GM23338 (cell line): ENCODE results near the gene CLCNKA. TPM values are rescaled to one million over a fixed set of nuclear protein-coding genes. Genes with fewer than 3 reads are reported as not detected.

Source experiments
- ATAC-seq: fragments of 200-7000 bp; cut with Tn5 transposase; 3 replicates; pipeline ENCODE4 v1.9.1; 2020
- DNase-seq: peaks from one replicate; pipeline ENCODE4 v3.0.0-alpha.2; 2015; ENCODE audit warnings: low spot score
- H2AFZ ChIP-seq: fragments of 200-600 bp; sonication (generic); 2 replicates; pipeline ENCODE4 v1.8.0; 2016; ENCODE audit warnings: antibody characterized with exemption, mild to moderate bottlenecking, moderate library complexity
- H3F3A ChIP-seq: fragments of 200-600 bp; sonication (generic); replicated peaks from 2 replicates; pipeline ENCODE4 v1.8.0; 2017; ENCODE audit warnings: antibody characterized with exemption, mixed run types, low read depth
- H3K27ac ChIP-seq: fragments of 200-600 bp; sonication (generic); 2 replicates; pipeline ENCODE4 v1.6.1; 2016; ENCODE audit warnings: low read depth
- H3K27me3 ChIP-seq: fragments of 200-600 bp; sonication (generic); 2 replicates; pipeline ENCODE4 v1.8.0; 2016; ENCODE audit warnings: mild to moderate bottlenecking, mixed run types, moderate library complexity; ENCODE audit not compliant: insufficient read depth
- H3K36me3 ChIP-seq: fragments of 200-600 bp; sonication (generic); 2 replicates; pipeline ENCODE4 v1.8.0; 2016; ENCODE audit warnings: mild to moderate bottlenecking; ENCODE audit not compliant: insufficient read depth
- H3K4me1 ChIP-seq: fragments of 200-600 bp; sonication (generic); 2 replicates; pipeline ENCODE4 v1.8.0; 2016; ENCODE audit warnings: mild to moderate bottlenecking, moderate library complexity; ENCODE audit not compliant: insufficient read depth
- H3K4me2 ChIP-seq: fragments of 200-600 bp; sonication (generic); 2 replicates; pipeline ENCODE4 v1.7.1; 2017; ENCODE audit warnings: mixed run types
- H3K4me3 ChIP-seq: fragments of 200-600 bp; sonication (generic); 2 replicates; pipeline ENCODE4 v1.6.1; 2016; ENCODE audit warnings: mixed run types
- H3K79me2 ChIP-seq: fragments of 200-600 bp; sonication (generic); replicated peaks from 2 replicates; pipeline ENCODE4 v1.8.0; 2017; ENCODE audit warnings: mild to moderate bottlenecking; ENCODE audit not compliant: insufficient read depth
- H3K9me2 ChIP-seq: fragments of 200-600 bp; sonication (generic); 2 replicates; pipeline ENCODE4 v1.8.0; 2017; ENCODE audit not compliant: insufficient read depth
- H4K20me1 ChIP-seq: fragments of 200-600 bp; sonication (generic); replicated peaks from 2 replicates; pipeline ENCODE4 v1.8.0; 2017; ENCODE audit warnings: mild to moderate bottlenecking; ENCODE audit not compliant: insufficient read depth
- H3K27ac Mint-ChIP-seq: 2 replicates; pipeline ENCODE4 v1.8.0; 2020; ENCODE audit warnings: inconsistent platforms, mild to moderate bottlenecking, moderate library complexity, mixed read lengths
- H3K27me3 Mint-ChIP-seq: 3 replicates; pipeline ENCODE4 v1.8.0; 2022; ENCODE audit warnings: low read depth, mild to moderate bottlenecking, moderate library complexity, mixed read lengths, inconsistent platforms; ENCODE audit not compliant: insufficient read depth, poor library complexity
- H3K36me3 Mint-ChIP-seq: 3 replicates; pipeline ENCODE4 v1.8.0; 2021; ENCODE audit warnings: low read depth, mild to moderate bottlenecking, inconsistent platforms, moderate library complexity, mixed read lengths
- H3K4me1 Mint-ChIP-seq: 3 replicates; pipeline ENCODE4 v1.8.0; 2020; ENCODE audit warnings: mild to moderate bottlenecking, inconsistent platforms, mixed read lengths
- H3K4me3 Mint-ChIP-seq: 3 replicates; pipeline ENCODE4 v1.8.0; 2021; ENCODE audit warnings: moderate library complexity, mild to moderate bottlenecking, inconsistent platforms, mixed read lengths
- H3K9me3 Mint-ChIP-seq: 3 replicates; pipeline ENCODE4 v1.8.0; 2020; ENCODE audit warnings: moderate library complexity, mild to moderate bottlenecking, inconsistent platforms, mixed read lengths
- CREB1 ChIP-seq: fragments of 250-450 bp; sonication (Bioruptor Pico); IDR thresholded peaks from 2 replicates; pipeline ENCODE4 v1.5.0; 2020; ENCODE audit warnings: low read depth, mild to moderate bottlenecking, moderate library complexity
- CTCF ChIP-seq, 2 experiments: fragments of 200-600 bp in 1 of 2; sonication (generic) in 1 of 2; conservative IDR thresholded peaks; 2 replicates each; pipeline versions ENCODE4 v1.5.1 to v1.6.1; 2016 to 2017; ENCODE audit warnings: antibody characterized with exemption in 2 of 2, low read depth in 2 of 2, mild to moderate bottlenecking in 2 of 2, moderate library complexity in 1 of 2
- EZH2 ChIP-seq: fragments of 200-600 bp; sonication (generic); IDR thresholded peaks from one replicate; pipeline ENCODE4 v1.8.0; 2017; ENCODE audit warnings: antibody characterized with exemption, mild to moderate bottlenecking, low read depth; ENCODE audit not compliant: unreplicated experiment
- EZH2phosphoT487 ChIP-seq: fragments of 200-600 bp; sonication (generic); IDR thresholded peaks from one replicate; pipeline ENCODE4 v1.8.1; 2018; ENCODE audit warnings: antibody characterized with exemption; ENCODE audit not compliant: unreplicated experiment
- JUNB ChIP-seq: IDR thresholded peaks from one replicate; pipeline ENCODE4 v1.6.1; 2016; ENCODE audit warnings: antibody characterized with exemption; ENCODE audit not compliant: unreplicated experiment
- NANOG ChIP-seq: IDR thresholded peaks from 2 replicates; pipeline ENCODE4 v1.6.1; 2016; ENCODE audit warnings: antibody characterized with exemption, borderline replicate concordance
- POLR2AphosphoS5 ChIP-seq: IDR thresholded peaks from 2 replicates; pipeline ENCODE4 v1.6.1; 2016; ENCODE audit warnings: antibody characterized with exemption, low read depth
- STAT1 ChIP-seq: IDR thresholded peaks from one replicate; pipeline ENCODE4 v1.6.1; 2016; ENCODE audit warnings: antibody characterized with exemption; ENCODE audit not compliant: unreplicated experiment
- ZNF114 ChIP-seq: fragments of 250-450 bp; sonication (Bioruptor Pico); IDR thresholded peaks from 2 replicates; pipeline ENCODE4 v1.5.0; 2020; ENCODE audit warnings: mild to moderate bottlenecking, moderate library complexity
- ZNF462 ChIP-seq: fragments of 250-450 bp; sonication (Bioruptor Pico); IDR thresholded peaks from 2 replicates; pipeline ENCODE4 v1.5.0; 2020; ENCODE audit warnings: mild to moderate bottlenecking, moderate library complexity
- polyA plus RNA-seq: library from polyadenylated mRNA; unstranded; fragments of >200 nt; fragmentation: Nextera tagmentation; extraction: Ambion mirVana; gene quantifications from 2 replicates; pipeline ENCODE4 v1.2.1, GENCODE V29; 2016
- total RNA-seq: library from RNA; depleted of rRNA; stranded (reverse); fragments of >200 nt; shearing (Covaris generic); gene quantifications from 2 replicates; pipeline ENCODE4 v1.2.3, GENCODE V29; 2014
- TF ChIP-seq, protein P1 (sequence below): IDR thresholded peaks from 2 replicates; pipeline ENCODE4 v1.6.1; 2016; ENCODE audit warnings: antibody characterized with exemption

Gene CLCNKA
- total and polyA plus RNA-seq, 2 experiments from 2014 or later, result 0.59 to 0.76 TPM

GRCh38 chr1:16082283-16083038, 60.6 kb downstream of the CLCNKA start:
- Mint-ChIP-seq H3K27me3 (peaks cover 6% of the 10 kb centered on the region), H3K4me3 (no peak overlapping the region), H3K27ac (no peak overlapping the region), H3K4me1 (peaks cover 4% of the 10 kb centered on the region; the same call in 2 of the 3 replicates), H3K36me3 (no peaks in the 10 kb centered on the region), H3K9me3 (no peaks in the 10 kb centered on the region)
- Histone ChIP-seq H4K20me1 (no peaks in the 10 kb centered on the region), H3K36me3 (no peaks in the 10 kb centered on the region), H3K9me2 (no peaks in the 10 kb centered on the region), H3K4me1 (no peaks in the 10 kb centered on the region), H3K4me2 (no peak overlapping the region), H3K4me3 (no peak overlapping the region), H3K27ac (no peak overlapping the region), H3F3A (no peaks in the 10 kb centered on the region), H3K27me3 (no peaks in the 10 kb centered on the region), H2AFZ (peak overlapping the region; percentile 89), H3K79me2 (no peaks in the 10 kb centered on the region)
- TF ChIP-seq EZH2 (no peak), POLR2AphosphoS5 (no peak), CTCF (conservative IDR thresholded peaks at IDR 0.05; ENCODE audit: low read depth in 2 of 2) (peak; percentile 86 to 95), JUNB (no peak), CREB1 (CRISPR knock-in tag) (no peak)
- TF ChIP-seq, protein P1, sequence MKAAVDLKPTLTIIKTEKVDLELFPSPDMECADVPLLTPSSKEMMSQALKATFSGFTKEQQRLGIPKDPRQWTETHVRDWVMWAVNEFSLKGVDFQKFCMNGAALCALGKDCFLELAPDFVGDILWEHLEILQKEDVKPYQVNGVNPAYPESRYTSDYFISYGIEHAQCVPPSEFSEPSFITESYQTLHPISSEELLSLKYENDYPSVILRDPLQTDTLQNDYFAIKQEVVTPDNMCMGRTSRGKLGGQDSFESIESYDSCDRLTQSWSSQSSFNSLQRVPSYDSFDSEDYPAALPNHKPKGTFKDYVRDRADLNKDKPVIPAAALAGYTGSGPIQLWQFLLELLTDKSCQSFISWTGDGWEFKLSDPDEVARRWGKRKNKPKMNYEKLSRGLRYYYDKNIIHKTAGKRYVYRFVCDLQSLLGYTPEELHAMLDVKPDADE, result no peak
- peak; percentile 88 for DNase-seq
- peak; percentile 77 for ATAC-seq

GRCh38 chr1:16083486-16083885, 61.6 kb downstream of the CLCNKA start:
- Histone ChIP-seq H3K27me3 (no peaks in the 10 kb centered on the region), H3K79me2 (no peaks in the 10 kb centered on the region), H3K36me3 (no peaks in the 10 kb centered on the region), H3K4me2 (no peak overlapping the region), H2AFZ (no peak overlapping the region), H3K9me2 (no peaks in the 10 kb centered on the region), H4K20me1 (no peaks in the 10 kb centered on the region), H3F3A (no peaks in the 10 kb centered on the region), H3K27ac (no peak overlapping the region), H3K4me1 (no peaks in the 10 kb centered on the region), H3K4me3 (no peak overlapping the region)
- no peak for DNase-seq
- Mint-ChIP-seq H3K9me3 (no peaks in the 10 kb centered on the region), H3K36me3 (no peaks in the 10 kb centered on the region), H3K27ac (no peak overlapping the region), H3K4me3 (no peak overlapping the region), H3K27me3 (peaks cover 6% of the 10 kb centered on the region), H3K4me1 (peaks cover 7% of the 10 kb centered on the region; the same call in 2 of the 3 replicates)
- no peak for ATAC-seq
- TF ChIP-seq EZH2phosphoT487, result no peak
- TF ChIP-seq NANOG, result no peak
- no peak for TF ChIP-seq ZNF114
- no peak for TF ChIP-seq ZNF462
- TF ChIP-seq EZH2, result no peak
- TF ChIP-seq JUNB, result no peak
- TF ChIP-seq STAT1, result no peak
- TF ChIP-seq CREB1 (CRISPR knock-in tag), result no peak
